CD14-positive monocyte (primary cell): ENCODE results near the gene ZFYVE21. TPM values are rescaled to one million over a fixed set of nuclear protein-coding genes. Genes with fewer than 3 reads are reported as not detected.

Source experiments
- DNase-seq, 3 donors: peaks; one replicate each; pipeline ENCODE4 v3.0.0-alpha.2; 2011 to 2022
- H2AFZ ChIP-seq: 2 replicates; pipeline ENCODE4 v1.6.0; 2012; ENCODE audit warnings: mild to moderate bottlenecking, low read depth, low read length, inconsistent platforms; ENCODE audit not compliant: insufficient read depth, poor library complexity, severe bottlenecking
- H3K27ac ChIP-seq, 2 donors: 1 replicate in 1 of 2; 2 replicates in 1 of 2; pipeline ENCODE4 v1.5.1; 2012 to 2013; ENCODE audit warnings: low read length in 2 of 2, control low read depth in 1 of 2, inconsistent platforms in 1 of 2, low read depth in 1 of 2, mild to moderate bottlenecking in 1 of 2
- H3K27me3 ChIP-seq, 2 donors: one replicate each; pipeline versions ENCODE4 v1.6.0 to v1.6.1; 2011 to 2013; ENCODE audit warnings: low read length in 2 of 2; ENCODE audit not compliant: control insufficient read depth in 2 of 2, insufficient read depth in 2 of 2
- H3K36me3 ChIP-seq, 2 donors: replicated peaks in 1 of 2; 1 replicate in 1 of 2; 2 replicates in 1 of 2; pipeline versions ENCODE4 v1.5.1 to v1.6.1; 2012 to 2013; ENCODE audit warnings: low read length in 2 of 2, control low read depth in 1 of 2, inconsistent platforms in 1 of 2, mild to moderate bottlenecking in 1 of 2; ENCODE audit not compliant: insufficient read depth in 2 of 2, control insufficient read depth in 1 of 2
- H3K4me1 ChIP-seq, 2 donors: 1 replicate in 1 of 2; 2 replicates in 1 of 2; pipeline versions ENCODE4 v1.5.1 to v1.6.1; 2012 to 2013; ENCODE audit warnings: low read length in 2 of 2, control low read depth in 1 of 2, inconsistent platforms in 1 of 2, mild to moderate bottlenecking in 1 of 2, moderate library complexity in 1 of 2; ENCODE audit not compliant: insufficient read depth in 2 of 2, control insufficient read depth in 1 of 2
- H3K4me2 ChIP-seq: replicated peaks from 2 replicates; pipeline ENCODE3; 2012; ENCODE audit warnings: low read length, moderate library complexity, mild to moderate bottlenecking; ENCODE audit not compliant: poor library complexity, severe bottlenecking; ENCODE audit errors: extremely low read depth
- H3K4me3 ChIP-seq, 3 experiments: fragments of 200-600 bp in 1 of 3; sonication (generic) in 1 of 3; replicated peaks in 1 of 3; 1 replicate in 2 of 3; 2 replicates in 1 of 3; pipeline ENCODE4 v1.5.1; 2011 to 2013; ENCODE audit warnings: low read length in 3 of 3, mild to moderate bottlenecking in 3 of 3, control low read depth in 2 of 3, low read depth in 2 of 3, inconsistent platforms in 1 of 3, moderate library complexity in 1 of 3
- H3K79me2 ChIP-seq: 2 replicates; pipeline ENCODE4 v1.6.0; 2012; ENCODE audit warnings: mild to moderate bottlenecking, control low read depth, inconsistent platforms, low read length, moderate library complexity; ENCODE audit not compliant: insufficient read depth
- H3K9ac ChIP-seq: 2 replicates; pipeline ENCODE4 v1.6.0; 2017; ENCODE audit warnings: low read length, mild to moderate bottlenecking; ENCODE audit not compliant: insufficient read depth, poor library complexity, severe bottlenecking
- H3K9me3 ChIP-seq, 2 donors: replicated peaks in 1 of 2; 1 replicate in 1 of 2; 2 replicates in 1 of 2; pipeline versions ENCODE4 v1.5.1 to v1.6.1; 2012 to 2013; ENCODE audit warnings: low read length in 2 of 2, control low read depth in 1 of 2; ENCODE audit not compliant: control insufficient read depth in 1 of 2, insufficient read depth in 1 of 2
- H4K20me1 ChIP-seq: 2 replicates; pipeline ENCODE4 v1.6.0; 2012; ENCODE audit warnings: mild to moderate bottlenecking, low read length, control low read depth, moderate library complexity; ENCODE audit not compliant: insufficient read depth
- H3K27ac Mint-ChIP-seq, 7 donors: one replicate each; pipeline ENCODE4 v1.8.0; 2020; ENCODE audit warnings: mild to moderate bottlenecking in 7 of 7, mixed read lengths in 7 of 7, moderate library complexity in 6 of 7, inconsistent platforms in 2 of 7
- H3K27me3 Mint-ChIP-seq, 3 donors: one replicate each; pipeline ENCODE4 v1.8.0; 2021 to 2022; ENCODE audit warnings: low read depth in 3 of 3, mild to moderate bottlenecking in 3 of 3, mixed read lengths in 3 of 3, moderate library complexity in 3 of 3, inconsistent platforms in 1 of 3
- H3K36me3 Mint-ChIP-seq, 2 donors: one replicate each; pipeline ENCODE4 v1.8.0; 2020; ENCODE audit warnings: mixed read lengths in 2 of 2, inconsistent platforms in 1 of 2, mild to moderate bottlenecking in 1 of 2
- H3K4me1 Mint-ChIP-seq: one replicate; pipeline ENCODE4 v1.8.0; 2020; ENCODE audit warnings: mild to moderate bottlenecking, mixed read lengths
- H3K4me3 Mint-ChIP-seq, 2 donors: one replicate each; pipeline ENCODE4 v1.8.0; 2020; ENCODE audit warnings: mild to moderate bottlenecking in 2 of 2, mixed read lengths in 2 of 2, moderate library complexity in 1 of 2
- H3K9me3 Mint-ChIP-seq, 7 donors: one replicate each; pipeline ENCODE4 v1.8.0; 2020 to 2022; ENCODE audit warnings: mixed read lengths in 7 of 7, mild to moderate bottlenecking in 6 of 7, moderate library complexity in 6 of 7, inconsistent platforms in 2 of 7
- WGBS: methylation state at CpG from one replicate; pipeline ENCODE4 v1.1.5; 2013; ENCODE audit warnings: missing lambda C conversion rate; ENCODE audit not compliant: insufficient coverage; 5-methylcytosine and 5-hydroxymethylcytosine counted together
- intact Hi-C, 2 donors: fragments of 100-400 bp; cut with micrococcal nuclease; formaldehyde crosslinking; loops; one replicate each; pipeline versions ENCODE4 v1.15.0 to v1.15.1; 2023
- polyA plus RNA-seq, 3 donors: library from polyadenylated mRNA; depleted of rRNA in 1 of 3; unstranded in 2 of 3; stranded (reverse) in 1 of 3; fragments of 300-500 nt in 2 of 3; fragments of >200 nt in 1 of 3; fragmentation: Illumina TruSeq in 2 of 3; gene quantifications; 1 replicate in 2 of 3; 2 replicates in 1 of 3; pipeline ENCODE4 v1.2.3, GENCODE V29; 2012 to 2021
- TF ChIP-seq, protein P1 (sequence below): fragments of 200-600 bp; IDR thresholded peaks from one replicate; pipeline ENCODE4 v1.8.0; 2022; ENCODE audit warnings: antibody characterized with exemption, mild to moderate bottlenecking

The ZFYVE21 gene
- polyA plus RNA-seq, 3 donors, result 22.1 to 36.5 (median 33.1) TPM

DNA sequence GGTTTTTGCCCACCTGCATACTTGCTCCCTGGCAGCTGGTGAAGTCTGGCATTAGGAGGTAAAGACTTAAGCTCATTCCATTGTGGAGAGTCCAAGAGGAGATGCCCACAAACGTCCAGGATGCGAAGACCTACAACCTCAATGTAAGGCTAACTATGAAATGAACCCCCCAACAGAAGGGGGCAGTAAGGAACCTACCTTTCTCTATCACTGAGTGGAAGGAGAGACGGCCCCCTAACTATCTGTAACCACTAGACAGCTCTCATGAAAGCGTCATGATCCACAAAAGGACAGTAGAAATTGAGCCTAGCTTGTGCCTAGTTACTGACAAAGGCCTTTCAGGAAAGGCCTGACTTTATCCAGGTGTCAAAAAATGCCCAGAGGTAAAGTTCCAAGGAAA lies 55.3 kb downstream of the ZFYVE21 start:
- Mint-ChIP-seq H3K4me3 (no peak overlapping the region), H3K9me3 (peaks cover 0 to 12% (median 6%) of the 10 kb centered on the region in 7 donors), H3K36me3 (no peaks in the 10 kb centered on the region), H3K27me3 (peaks cover 0 to 9% (median 2%) of the 10 kb centered on the region in 3 donors), H3K4me1 (no peaks in the 10 kb centered on the region), H3K27ac (peak overlapping the region in 1 of 7 donors; percentile 15)
- H3K4me3 ChIP-seq, result no peak overlapping the region
- no peaks in the 10 kb centered on the region for H4K20me1 ChIP-seq
- no peak overlapping the region for H2AFZ ChIP-seq
- H3K9me3 ChIP-seq, result peaks cover 0 to 4% of the 10 kb centered on the region in 2 donors
- no peak overlapping the region for H3K9ac ChIP-seq
- TF ChIP-seq, protein P1, sequence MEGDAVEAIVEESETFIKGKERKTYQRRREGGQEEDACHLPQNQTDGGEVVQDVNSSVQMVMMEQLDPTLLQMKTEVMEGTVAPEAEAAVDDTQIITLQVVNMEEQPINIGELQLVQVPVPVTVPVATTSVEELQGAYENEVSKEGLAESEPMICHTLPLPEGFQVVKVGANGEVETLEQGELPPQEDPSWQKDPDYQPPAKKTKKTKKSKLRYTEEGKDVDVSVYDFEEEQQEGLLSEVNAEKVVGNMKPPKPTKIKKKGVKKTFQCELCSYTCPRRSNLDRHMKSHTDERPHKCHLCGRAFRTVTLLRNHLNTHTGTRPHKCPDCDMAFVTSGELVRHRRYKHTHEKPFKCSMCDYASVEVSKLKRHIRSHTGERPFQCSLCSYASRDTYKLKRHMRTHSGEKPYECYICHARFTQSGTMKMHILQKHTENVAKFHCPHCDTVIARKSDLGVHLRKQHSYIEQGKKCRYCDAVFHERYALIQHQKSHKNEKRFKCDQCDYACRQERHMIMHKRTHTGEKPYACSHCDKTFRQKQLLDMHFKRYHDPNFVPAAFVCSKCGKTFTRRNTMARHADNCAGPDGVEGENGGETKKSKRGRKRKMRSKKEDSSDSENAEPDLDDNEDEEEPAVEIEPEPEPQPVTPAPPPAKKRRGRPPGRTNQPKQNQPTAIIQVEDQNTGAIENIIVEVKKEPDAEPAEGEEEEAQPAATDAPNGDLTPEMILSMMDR, result no peak
- no peaks in the 10 kb centered on the region for H3K27me3 ChIP-seq
- intact Hi-C loops, result no loop called here
- H3K79me2 ChIP-seq, result no peaks in the 10 kb centered on the region
- no peak overlapping the region for H3K4me2 ChIP-seq
- no peaks in the 10 kb centered on the region for H3K4me1 ChIP-seq
- no peak for DNase-seq
- 100% methylated on average over 1 of the region's 4 CpGs for WGBS
- no peaks in the 10 kb centered on the region for H3K36me3 ChIP-seq
- no peak overlapping the region for H3K27ac ChIP-seq

DNA sequence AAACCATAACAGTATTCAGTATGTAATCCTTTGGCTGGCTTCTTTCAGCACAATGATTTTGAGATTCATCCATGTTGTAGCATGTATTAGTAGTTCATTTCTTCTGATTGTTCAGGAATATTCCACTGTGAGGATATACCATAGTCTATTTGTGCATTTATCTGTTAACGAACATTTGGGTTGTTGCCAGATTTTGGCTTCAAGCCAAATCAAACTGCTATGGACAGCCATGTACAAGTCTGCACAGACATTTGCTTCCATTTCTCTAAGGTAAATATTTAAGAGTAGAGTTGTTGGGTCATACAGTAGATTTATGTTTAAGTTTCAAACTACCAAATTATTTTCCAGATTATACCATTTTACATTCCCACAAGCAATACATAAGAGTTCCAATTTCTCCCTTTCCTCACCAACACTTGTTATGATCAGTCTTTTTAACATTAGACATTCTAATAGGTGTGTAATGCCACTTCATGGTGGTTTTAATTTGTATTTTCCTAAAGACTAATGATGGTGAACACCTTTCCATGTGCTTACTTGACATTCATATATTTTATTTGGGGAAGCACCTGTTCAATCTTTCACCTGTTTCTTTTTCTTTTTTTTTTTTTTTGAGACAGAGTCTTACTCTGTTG lies 56.6 kb downstream of the ZFYVE21 start:
- H3K4me3 ChIP-seq, result no peak overlapping the region
- Mint-ChIP-seq H3K4me1 (no peaks in the 10 kb centered on the region), H3K4me3 (no peak overlapping the region), H3K27me3 (peaks cover 0 to 9% (median 2%) of the 10 kb centered on the region in 3 donors), H3K9me3 (peaks cover 0 to 12% (median 6%) of the 10 kb centered on the region in 7 donors), H3K27ac (no peak overlapping the region), H3K36me3 (no peaks in the 10 kb centered on the region)
- intact Hi-C loops, result no loop called here
- TF ChIP-seq, protein P1, result no peak
- no peaks in the 10 kb centered on the region for H4K20me1 ChIP-seq
- no peaks in the 10 kb centered on the region for H3K27me3 ChIP-seq
- no peak for DNase-seq
- no peak overlapping the region for H2AFZ ChIP-seq
- no peaks in the 10 kb centered on the region for H3K36me3 ChIP-seq
- H3K4me2 ChIP-seq, result no peak overlapping the region
- H3K27ac ChIP-seq, result no peak overlapping the region
- no CpG with 5 or more reads among the region's 1 CpG for WGBS
- peaks cover 0 to 4% of the 10 kb centered on the region in 2 donors for H3K9me3 ChIP-seq
- no peak overlapping the region for H3K9ac ChIP-seq
- H3K4me1 ChIP-seq, result no peaks in the 10 kb centered on the region
- H3K79me2 ChIP-seq, result no peaks in the 10 kb centered on the region
